ENCODE results near the gene BSCL2.

DNA sequence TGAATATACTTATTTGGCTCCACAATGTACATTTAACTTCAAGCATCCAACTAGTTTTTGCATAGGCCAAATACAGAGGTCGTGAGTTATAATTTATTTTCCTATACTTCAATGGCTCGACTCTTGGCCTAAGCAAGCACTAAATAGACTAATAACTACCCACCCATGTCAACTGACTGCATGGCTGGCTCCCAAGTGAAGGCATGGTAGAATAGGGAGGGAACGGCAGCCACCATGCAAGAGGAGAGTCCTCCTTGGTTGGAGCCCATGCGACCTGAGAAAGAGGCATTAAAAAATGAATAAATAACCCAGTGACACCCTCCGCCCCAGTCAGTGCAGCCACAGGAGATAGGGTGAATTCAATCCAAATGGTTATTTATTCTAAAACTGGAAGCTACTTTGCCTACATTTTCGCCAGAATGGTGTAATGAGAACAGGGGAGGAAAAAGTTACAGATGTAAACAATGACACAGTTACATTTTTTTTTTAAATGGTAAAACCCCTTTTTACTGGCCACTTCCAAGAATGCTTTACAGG, 5.1 kb upstream of the BSCL2 start:
- TF ChIP-seq, protein P1, sequence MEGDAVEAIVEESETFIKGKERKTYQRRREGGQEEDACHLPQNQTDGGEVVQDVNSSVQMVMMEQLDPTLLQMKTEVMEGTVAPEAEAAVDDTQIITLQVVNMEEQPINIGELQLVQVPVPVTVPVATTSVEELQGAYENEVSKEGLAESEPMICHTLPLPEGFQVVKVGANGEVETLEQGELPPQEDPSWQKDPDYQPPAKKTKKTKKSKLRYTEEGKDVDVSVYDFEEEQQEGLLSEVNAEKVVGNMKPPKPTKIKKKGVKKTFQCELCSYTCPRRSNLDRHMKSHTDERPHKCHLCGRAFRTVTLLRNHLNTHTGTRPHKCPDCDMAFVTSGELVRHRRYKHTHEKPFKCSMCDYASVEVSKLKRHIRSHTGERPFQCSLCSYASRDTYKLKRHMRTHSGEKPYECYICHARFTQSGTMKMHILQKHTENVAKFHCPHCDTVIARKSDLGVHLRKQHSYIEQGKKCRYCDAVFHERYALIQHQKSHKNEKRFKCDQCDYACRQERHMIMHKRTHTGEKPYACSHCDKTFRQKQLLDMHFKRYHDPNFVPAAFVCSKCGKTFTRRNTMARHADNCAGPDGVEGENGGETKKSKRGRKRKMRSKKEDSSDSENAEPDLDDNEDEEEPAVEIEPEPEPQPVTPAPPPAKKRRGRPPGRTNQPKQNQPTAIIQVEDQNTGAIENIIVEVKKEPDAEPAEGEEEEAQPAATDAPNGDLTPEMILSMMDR (IDR thresholded peaks at IDR 0.05), result no peak
- no peak for TF ChIP-seq ZFX (IDR thresholded peaks at IDR 0.05; ENCODE audit: borderline replicate concordance)
